Nephron progenitor cell (in vitro differentiated cells): Measurements from ENCODE around the gene GTF2A2.

Source experiments
- DNase-seq: peaks from one replicate; pipeline ENCODE4 v3.0.0; 2021
- H3K27ac Mint-ChIP-seq: 2 replicates; pipeline ENCODE4 v1.8.0; 2021; ENCODE audit warnings: mild to moderate bottlenecking, moderate library complexity, mixed read lengths
- H3K27me3 Mint-ChIP-seq: 2 replicates; pipeline ENCODE4 v1.8.0; 2021; ENCODE audit warnings: mild to moderate bottlenecking, low read depth, mixed read lengths; ENCODE audit not compliant: poor library complexity
- H3K36me3 Mint-ChIP-seq: 2 replicates; pipeline ENCODE4 v1.8.0; 2021; ENCODE audit warnings: low read depth, mixed read lengths
- H3K4me1 Mint-ChIP-seq: 2 replicates; pipeline ENCODE4 v1.8.0; 2021; ENCODE audit warnings: mixed read lengths
- H3K4me3 Mint-ChIP-seq: 2 replicates; pipeline ENCODE4 v1.8.0; 2021; ENCODE audit warnings: mild to moderate bottlenecking, moderate library complexity, mixed read lengths
- H3K9me3 Mint-ChIP-seq: 2 replicates; pipeline ENCODE4 v1.8.0; 2021; ENCODE audit warnings: mild to moderate bottlenecking, moderate library complexity, mixed read lengths
- CTCF ChIP-seq: fragments of 200-600 bp; sonication (generic); IDR thresholded peaks from 2 replicates; pipeline ENCODE4 v1.5.0; 2021; ENCODE audit warnings: antibody characterized with exemption

GTF2A2 gene

GRCh38 chr15:59618406-59618805, 38.9 kb downstream of the GTF2A2 start:
- Mint-ChIP-seq H3K4me1 (peaks cover 5% of the 10 kb centered on the region), H3K27me3 (peaks cover 31% of the 10 kb centered on the region), H3K27ac (no peak overlapping the region), H3K9me3 (no peaks in the 10 kb centered on the region), H3K36me3 (no peaks in the 10 kb centered on the region), H3K4me3 (no peak overlapping the region)
- no peak for DNase-seq
- no peak for TF ChIP-seq CTCF

GRCh38 chr15:59616379-59616778, 40.9 kb downstream of the GTF2A2 start:
- Mint-ChIP-seq H3K4me3 (no peak overlapping the region), H3K27me3 (peaks cover 38% of the 10 kb centered on the region), H3K27ac (no peak overlapping the region), H3K36me3 (no peaks in the 10 kb centered on the region), H3K9me3 (peaks cover 3% of the 10 kb centered on the region), H3K4me1 (peaks cover 13% of the 10 kb centered on the region)
- no peak for DNase-seq
- TF ChIP-seq CTCF: no peak

GRCh38 chr15:59615661-59616060, 41.7 kb downstream of the GTF2A2 start:
- Mint-ChIP-seq H3K27ac (no peak overlapping the region), H3K27me3 (peaks cover 41% of the 10 kb centered on the region), H3K4me1 (peaks cover 17% of the 10 kb centered on the region), H3K36me3 (no peaks in the 10 kb centered on the region), H3K9me3 (peaks cover 7% of the 10 kb centered on the region), H3K4me3 (no peak overlapping the region)
- DNase-seq: no peak
- TF ChIP-seq CTCF: no peak

- Mint-ChIP-seq H3K36me3 (no peaks in the 10 kb centered on the region), H3K27me3 (peaks cover 35% of the 10 kb centered on the region), H3K27ac (no peak overlapping the region), H3K4me1 (peaks cover 17% of the 10 kb centered on the region), H3K9me3 (peaks cover 7% of the 10 kb centered on the region), H3K4me3 (no peak overlapping the region)
- TF ChIP-seq CTCF: no peak
- no peak for DNase-seq
Observed at GRCh38 chr15:59614153-59614552, 43.2 kb downstream of the GTF2A2 start.

- peaks cover 7% of the 10 kb centered on the region for H3K9me3 Mint-ChIP-seq
- H3K36me3 Mint-ChIP-seq: no peaks in the 10 kb centered on the region
- TF ChIP-seq CTCF: no peak
- peak within 1 kb of the TSS; percentile 18 for H3K4me3 Mint-ChIP-seq
- peaks cover 16% of the 10 kb centered on the region for H3K4me1 Mint-ChIP-seq
- peak within 1 kb of the TSS; percentile 64 for H3K27ac Mint-ChIP-seq
- DNase-seq: no peak
- peaks cover 16% of the 10 kb centered on the region for H3K27me3 Mint-ChIP-seq
Observed at GRCh38 chr15:59611276-59612260, 45.7 kb downstream of the GTF2A2 start, which contains the start of gene GCNT3. GCNT3 (plus strand) TSS chr15:59611783; CDS start chr15:59618239, 6,456 bp downstream.
